Raji (cell line): Measurements from ENCODE around the gene SMCP.

ENCODE experiments used
- POLR2A ChIP-seq: IDR thresholded peaks from 2 replicates; pipeline ENCODE4 v1.6.1; 2011; ENCODE audit warnings: low read depth, low read length, control low read depth; ENCODE audit not compliant: insufficient read depth

The SMCP gene

GRCh38 chr1:152907686-152908601 lies 29.8 kb downstream of the SMCP start, which contains the start of gene IVL:
Gene IVL (plus strand): TSS chr1:152908546. CDS start chr1:152909798, 1,252 bp downstream.
- no peak for TF ChIP-seq POLR2A

GRCh38 chr1:152909206-152909605 lies 31.1 kb downstream of the SMCP start:
- no peak for TF ChIP-seq POLR2A

- no peak for TF ChIP-seq POLR2A
Measured at GRCh38 chr1:152912471-152912870, 34.3 kb downstream of the SMCP start.

- no peak for TF ChIP-seq POLR2A
Measured at GRCh38 chr1:152912900-152913299, 34.8 kb downstream of the SMCP start.

- TF ChIP-seq POLR2A, result no peak
Measured at GRCh38 chr1:152917794-152918193, 39.7 kb downstream of the SMCP start.

GRCh38 chr1:152919071-152919470 lies 40.9 kb downstream of the SMCP start:
- no peak for TF ChIP-seq POLR2A

- no peak for TF ChIP-seq POLR2A
Measured at GRCh38 chr1:152924191-152924590, 46.1 kb downstream of the SMCP start.

GRCh38 chr1:152926091-152926490 lies 48.0 kb downstream of the SMCP start:
- TF ChIP-seq POLR2A, result no peak

- no peak for TF ChIP-seq POLR2A
Measured at GRCh38 chr1:152928671-152929070, 50.5 kb downstream of the SMCP start.

- TF ChIP-seq POLR2A, result no peak
Measured at GRCh38 chr1:152932170-152932811, 54.2 kb downstream of the SMCP start.

- TF ChIP-seq POLR2A, result no peak
Measured at GRCh38 chr1:152933196-152933595, 55.1 kb downstream of the SMCP start.
